GM12872 (cell line): ENCODE measurements around the gene ZNF77.

Experiments used
- TF ChIP-seq, protein P1 (sequence below): IDR thresholded peaks from 3 replicates; pipeline ENCODE4 v1.5.1; 2011; ENCODE audit warnings: low read depth, mild to moderate bottlenecking, low read length, moderate library complexity; ENCODE audit not compliant: insufficient read depth

Gene ZNF77

DNA sequence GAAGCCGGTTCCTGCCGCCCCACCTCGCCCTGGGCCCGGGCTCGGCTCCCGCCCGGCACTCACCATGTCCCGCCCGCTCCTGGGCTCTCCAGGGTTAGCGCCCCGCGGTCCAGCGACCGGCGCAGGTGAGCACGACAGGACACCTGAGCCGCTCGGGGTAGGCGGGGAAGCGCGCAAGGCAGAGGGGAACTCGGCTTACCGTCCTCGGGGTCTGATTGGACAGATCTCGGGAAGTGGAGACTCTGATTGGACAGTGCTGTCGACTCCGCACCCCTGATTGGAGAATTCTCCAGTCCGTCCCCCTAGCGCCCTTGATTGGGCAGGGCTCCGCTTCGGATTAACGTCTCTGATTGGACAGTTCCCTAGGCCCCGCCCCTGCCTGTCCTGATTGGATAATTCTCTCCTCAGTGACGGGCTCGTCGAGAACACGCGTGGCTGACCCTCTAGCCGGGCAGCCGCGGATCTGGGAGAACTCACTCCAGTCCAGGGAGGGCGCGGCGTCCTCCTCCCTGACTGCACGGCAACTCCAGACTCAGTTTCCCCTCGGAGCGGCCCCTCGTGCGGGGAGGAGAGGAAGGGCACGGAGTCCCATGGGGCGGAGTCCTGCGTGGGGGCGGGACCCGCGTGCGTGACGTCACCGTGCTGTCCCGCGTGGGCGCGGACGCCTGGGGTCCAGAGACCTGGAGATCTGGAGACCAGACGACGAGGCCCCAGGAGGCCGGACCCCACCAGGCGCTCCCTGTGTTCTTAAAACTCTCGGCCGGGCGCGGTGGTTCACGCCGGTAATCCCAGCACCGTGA is at the start of gene ZNF77:
ZNF77 (minus strand) TSS at position 197 of the 800 bp plus-strand sequence; CDS start at position 66, 131 bp downstream.
- TF ChIP-seq, protein P1, sequence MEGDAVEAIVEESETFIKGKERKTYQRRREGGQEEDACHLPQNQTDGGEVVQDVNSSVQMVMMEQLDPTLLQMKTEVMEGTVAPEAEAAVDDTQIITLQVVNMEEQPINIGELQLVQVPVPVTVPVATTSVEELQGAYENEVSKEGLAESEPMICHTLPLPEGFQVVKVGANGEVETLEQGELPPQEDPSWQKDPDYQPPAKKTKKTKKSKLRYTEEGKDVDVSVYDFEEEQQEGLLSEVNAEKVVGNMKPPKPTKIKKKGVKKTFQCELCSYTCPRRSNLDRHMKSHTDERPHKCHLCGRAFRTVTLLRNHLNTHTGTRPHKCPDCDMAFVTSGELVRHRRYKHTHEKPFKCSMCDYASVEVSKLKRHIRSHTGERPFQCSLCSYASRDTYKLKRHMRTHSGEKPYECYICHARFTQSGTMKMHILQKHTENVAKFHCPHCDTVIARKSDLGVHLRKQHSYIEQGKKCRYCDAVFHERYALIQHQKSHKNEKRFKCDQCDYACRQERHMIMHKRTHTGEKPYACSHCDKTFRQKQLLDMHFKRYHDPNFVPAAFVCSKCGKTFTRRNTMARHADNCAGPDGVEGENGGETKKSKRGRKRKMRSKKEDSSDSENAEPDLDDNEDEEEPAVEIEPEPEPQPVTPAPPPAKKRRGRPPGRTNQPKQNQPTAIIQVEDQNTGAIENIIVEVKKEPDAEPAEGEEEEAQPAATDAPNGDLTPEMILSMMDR = no peak

DNA sequence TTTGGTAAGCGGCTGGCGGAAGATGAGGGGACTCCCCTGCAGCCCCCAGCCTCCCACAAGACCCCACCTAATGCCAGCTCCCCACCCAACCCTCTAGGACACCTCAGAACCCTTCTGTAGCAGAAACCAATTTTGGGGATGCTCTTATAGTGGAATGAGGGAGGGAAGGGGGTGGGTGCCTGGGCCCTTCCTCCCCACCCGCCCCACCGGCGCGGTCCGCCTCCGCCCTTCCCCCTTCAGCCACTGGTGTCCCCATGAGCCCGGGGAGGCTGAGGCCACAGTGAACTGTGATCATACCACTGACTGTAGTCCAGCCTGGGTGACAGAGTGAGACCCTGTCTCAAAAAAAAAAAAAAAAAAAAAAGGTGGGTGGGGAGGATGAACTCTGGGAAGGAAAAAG is 48.8 kb upstream of the ZNF77 start:
- TF ChIP-seq, protein P1 = no peak

DNA sequence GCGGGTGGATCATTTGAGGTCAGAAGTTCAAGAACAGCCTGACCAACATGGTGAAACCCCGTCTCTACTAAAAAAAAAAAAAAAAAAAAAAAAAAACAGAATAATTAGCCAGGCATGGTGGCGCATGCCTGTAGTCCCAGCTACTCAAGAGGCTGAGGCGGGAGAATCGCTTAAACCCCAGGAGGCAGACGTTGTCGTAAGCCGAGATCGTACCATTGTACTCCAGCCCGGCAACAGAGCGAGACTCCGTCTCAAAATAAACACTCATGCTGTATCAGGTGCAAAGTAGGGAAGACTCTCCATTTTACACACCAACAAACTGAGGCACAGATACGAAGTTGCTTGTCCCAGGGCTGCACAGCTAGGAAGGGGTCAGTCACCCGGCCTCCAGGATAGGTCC is 48.2 kb upstream of the ZNF77 start:
- TF ChIP-seq, protein P1 = no peak

DNA sequence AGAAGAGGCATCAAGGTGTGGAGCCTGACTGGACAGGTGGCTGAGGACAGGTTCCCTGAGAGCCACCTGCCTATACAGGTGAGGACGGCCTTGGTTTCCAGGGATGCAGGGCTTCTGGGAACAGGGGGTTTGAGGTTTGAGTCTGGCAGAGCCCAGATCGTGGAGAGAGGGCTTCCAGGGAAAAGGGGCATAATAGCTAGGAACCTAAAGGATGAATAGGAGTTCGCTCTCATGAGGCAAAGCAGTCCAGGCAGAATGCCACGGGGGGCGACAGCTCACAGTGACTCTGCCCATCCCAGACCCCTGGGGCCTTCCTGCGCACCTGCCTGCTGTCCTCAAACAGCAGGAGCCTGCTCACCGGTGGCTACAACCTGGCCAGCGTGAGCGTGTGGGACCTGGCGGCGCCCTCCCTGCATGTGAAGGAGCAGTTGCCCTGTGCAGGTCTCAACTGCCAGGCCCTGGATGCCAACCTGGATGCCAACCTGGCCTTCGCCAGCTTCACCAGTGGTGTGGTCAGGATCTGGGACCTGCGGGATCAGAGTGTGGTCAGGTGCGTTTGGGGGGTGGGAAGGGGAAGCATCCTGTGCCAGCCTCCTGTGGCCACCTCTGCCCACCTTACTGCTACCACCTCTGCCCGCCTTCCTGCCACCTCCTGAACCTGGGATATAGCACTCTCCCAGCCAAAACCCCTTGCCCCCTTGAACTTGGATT is 44.6 kb upstream of the ZNF77 start:
- TF ChIP-seq, protein P1 = no peak

DNA sequence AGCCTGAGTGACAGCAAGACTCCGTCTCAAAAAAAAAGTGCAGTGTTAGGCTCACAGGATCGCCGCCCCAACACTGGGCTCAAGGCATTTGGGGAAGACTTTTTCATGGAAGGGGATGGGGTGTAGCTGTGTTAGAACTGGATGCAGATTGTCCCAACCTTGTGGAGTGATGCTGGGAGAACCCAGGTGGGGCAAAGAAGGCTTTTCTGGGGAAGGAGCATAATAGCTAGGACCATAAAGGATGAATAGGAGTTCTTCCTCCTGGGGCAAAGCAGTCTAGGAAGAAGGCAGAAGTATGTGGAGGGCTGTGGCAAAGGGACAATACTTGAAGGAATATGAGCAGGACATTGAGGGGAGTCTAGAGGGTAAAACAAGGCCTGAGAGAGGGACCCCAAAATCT is 43.8 kb upstream of the ZNF77 start:
- TF ChIP-seq, protein P1 = no peak

DNA sequence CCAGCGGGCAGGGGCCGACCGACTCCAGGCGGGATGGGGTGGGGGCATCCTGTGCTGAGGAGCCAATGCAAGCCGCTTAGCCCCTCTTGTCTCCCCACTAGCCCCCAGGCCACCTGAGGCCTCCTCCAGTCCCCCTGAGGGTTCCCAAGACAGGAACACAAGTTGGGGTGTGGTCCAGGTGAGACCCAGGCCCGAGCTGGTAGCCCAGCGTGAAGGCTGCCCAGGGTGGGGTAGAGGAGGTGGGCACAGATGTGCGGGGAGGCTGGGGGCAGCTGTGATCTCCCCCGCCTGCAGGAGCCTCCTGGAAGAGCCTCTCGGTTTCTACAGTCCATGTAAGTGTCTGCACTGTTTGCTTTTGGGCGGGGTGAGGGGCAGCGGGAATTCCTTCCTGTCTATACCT is 43.0 kb upstream of the ZNF77 start:
- TF ChIP-seq, protein P1 = no peak

DNA sequence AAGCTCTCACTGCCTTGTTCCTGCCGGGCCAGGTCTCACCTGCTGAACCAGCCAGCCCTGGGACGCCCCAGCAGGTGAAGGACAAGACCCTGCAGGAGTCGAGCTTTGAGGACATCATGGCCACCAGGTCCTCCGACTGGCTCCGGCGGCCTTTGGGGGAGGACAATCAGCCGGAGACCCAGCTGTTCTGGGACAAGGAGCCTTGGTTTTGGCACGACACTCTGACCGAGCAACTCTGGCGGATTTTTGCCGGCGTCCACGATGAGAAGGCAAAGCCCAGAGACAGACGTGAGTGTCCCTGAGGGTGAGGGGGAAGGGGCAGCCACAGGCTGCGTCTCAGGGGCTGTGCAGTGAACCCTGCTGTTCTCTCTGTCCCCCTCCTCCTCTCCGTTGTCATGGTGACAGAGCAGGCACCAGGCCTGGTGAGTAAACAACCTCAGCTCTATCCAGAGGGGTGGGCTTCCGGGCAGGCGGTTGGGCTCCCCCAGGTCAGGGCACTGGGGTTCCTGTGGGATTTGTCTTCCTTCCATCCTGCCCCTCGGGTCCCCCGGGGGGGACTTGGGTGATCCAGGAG is 42.3 kb upstream of the ZNF77 start:
- TF ChIP-seq, protein P1 = no peak
